Spleen (tissue), 11 donors: ENCODE measurements around the gene C2CD2. TPM values are rescaled to one million over a fixed set of nuclear protein-coding genes. Genes with fewer than 3 reads are reported as not detected.
A peak's percentile ranks its signal among the peaks of the same experiment; 100 is the strongest.

Source experiments
- DNase-seq: peaks from one replicate; pipeline ENCODE4 v3.0.0-alpha.2; 2020
- H3K27ac ChIP-seq, 8 donors: fragments of 200-600 bp; sonication (generic) in 7 of 8; 1 replicate in 4 of 8; 2 replicates in 4 of 8; pipeline versions ENCODE4 v1.5.0 to v1.8.0; 2016 to 2021; ENCODE audit warnings: inconsistent platforms in 4 of 8, mild to moderate bottlenecking in 4 of 8, moderate library complexity in 1 of 8
- H3K27me3 ChIP-seq, 7 donors: fragments of 200-600 bp; sonication (generic) in 6 of 7; replicated peaks in 1 of 7; 1 replicate in 4 of 7; 2 replicates in 3 of 7; pipeline versions ENCODE4 v1.5.0 to v1.8.0; 2016 to 2021; ENCODE audit warnings: inconsistent platforms in 3 of 7, mild to moderate bottlenecking in 1 of 7
- H3K36me3 ChIP-seq, 6 donors: fragments of 200-600 bp; sonication (generic) in 5 of 6; 1 replicate in 4 of 6; 2 replicates in 2 of 6; pipeline versions ENCODE4 v1.5.0 to v1.8.0; 2016 to 2021; ENCODE audit warnings: inconsistent platforms in 2 of 6
- H3K4me1 ChIP-seq, 6 donors: fragments of 200-600 bp; sonication (generic) in 5 of 6; 1 replicate in 3 of 6; 2 replicates in 3 of 6; pipeline versions ENCODE4 v1.5.0 to v1.8.0; 2016 to 2021; ENCODE audit warnings: inconsistent platforms in 3 of 6
- H3K4me3 ChIP-seq, 8 donors: fragments of 200-600 bp; sonication (generic) in 7 of 8; 1 replicate in 4 of 8; 2 replicates in 4 of 8; pipeline versions ENCODE4 v1.5.0 to v1.8.0; 2016 to 2021; ENCODE audit warnings: inconsistent platforms in 4 of 8, mild to moderate bottlenecking in 4 of 8, moderate library complexity in 2 of 8
- H3K9me3 ChIP-seq, 8 donors: fragments of 200-600 bp; sonication (generic) in 7 of 8; 1 replicate in 4 of 8; 2 replicates in 4 of 8; pipeline versions ENCODE4 v1.5.0 to v1.8.0; 2016 to 2021; ENCODE audit warnings: inconsistent platforms in 4 of 8
- CTCF ChIP-seq, 11 experiments: fragments of 200-600 bp in 7 of 11; fragments of 450-650 bp in 4 of 11; sonication (generic) in 4 of 11; IDR thresholded peaks in 8 of 11; conservative IDR thresholded peaks in 3 of 11; 1 replicate in 7 of 11; 2 replicates in 4 of 11; pipeline versions ENCODE4 v1.4.0 to v1.8.0; 2016 to 2021; ENCODE audit warnings: antibody characterized with exemption in 11 of 11, inconsistent platforms in 4 of 11, mild to moderate bottlenecking in 1 of 11
- POLR2A ChIP-seq, 3 donors: fragments of 450-650 bp; IDR thresholded peaks; one replicate each; pipeline ENCODE4 v1.5.1; 2017; ENCODE audit warnings: antibody characterized with exemption in 3 of 3, mild to moderate bottlenecking in 1 of 3
- POLR2AphosphoS5 ChIP-seq, 3 donors: sonication (generic); formaldehyde crosslinking; IDR thresholded peaks; one replicate each; pipeline ENCODE4 v1.5.1; 2017; ENCODE audit warnings: antibody characterized with exemption in 3 of 3
- WGBS, 5 donors: extraction: QIAGEN DNeasy Blood & Tissue Kit in 3 of 5; methylation state at CpG; one replicate each; pipeline versions ENCODE4 v1.1.5 to v1.1.7; 2013 to 2018; 5-methylcytosine and 5-hydroxymethylcytosine counted together
- intact Hi-C: fragments of 100-400 bp; cut with DNase I; formaldehyde crosslinking; loops from one replicate; pipeline ENCODE4 v1.15.0; 2023; ENCODE audit warnings: low total_unique reads
- polyA plus RNA-seq, 3 donors: library from polyadenylated mRNA; stranded (reverse); fragments of 200-250 nt; gene quantifications; one replicate each; pipeline ENCODE4 v1.2.1, GENCODE V29; 2013
- total RNA-seq, 7 donors: library from RNA; depleted of rRNA in 3 of 7; stranded (reverse); fragments of >200 nt in 3 of 7; fragmentation: NEBNext Ultra II Directional in 4 of 7; extraction: Animal tissue kit (Norgen Biotek cat#: 25700) in 4 of 7; gene quantifications; one replicate each; pipeline versions ENCODE4 v1.1.0 to v1.2.1, GENCODE V29; 2016 to 2021
- donor health status: healthy with polysubstance abuse.
- donor health status: DM: no; HTN: no; CAD: no; lungs with moderate emphysema.
- donor health status: DM: no; HTN: no; CAD: no.
- donor health status: Bipolar disorder and iron deficiency.
- donor health status: healthy.
- donor health status: DM: no; HTN: no; CAD: no.
- donor health status: DM: yes; HTN: yes; CAD: no.

Gene C2CD2
- total and polyA plus RNA-seq, 10 donors, result 12.9 to 163 (median 98.9) TPM

DNA sequence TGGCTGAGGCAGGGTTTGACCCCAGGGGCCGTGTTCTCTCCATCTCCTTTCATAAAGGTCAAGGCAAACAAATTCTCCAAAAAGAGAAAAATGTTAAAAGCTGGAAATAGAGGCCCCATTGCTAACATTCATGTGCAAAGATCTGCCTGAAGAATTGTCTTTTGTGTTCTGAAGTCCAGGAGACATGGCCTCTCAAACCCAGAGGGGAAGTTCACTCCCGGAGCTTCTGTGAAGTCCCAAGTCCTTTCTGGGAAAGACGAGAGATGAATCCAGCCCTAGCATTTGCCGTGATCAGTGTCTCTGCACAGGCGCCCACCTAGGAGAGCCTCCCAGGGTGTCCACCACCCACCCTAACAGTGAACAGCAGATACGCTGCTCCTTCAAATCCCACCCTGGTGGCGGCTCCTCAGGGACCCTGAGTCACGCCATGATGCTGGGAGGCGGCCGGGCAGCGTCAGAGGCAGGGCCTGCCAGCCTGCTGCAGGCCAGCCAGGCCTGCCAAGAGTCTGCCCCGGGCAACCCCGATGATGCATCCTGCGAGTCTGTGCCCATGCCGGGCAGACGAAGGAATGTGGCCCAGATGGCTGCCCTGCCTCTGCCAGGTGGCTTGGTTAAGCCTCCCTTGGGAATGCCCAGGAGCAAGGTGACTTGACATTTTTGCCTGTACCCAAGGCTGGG lies 5.2 kb upstream of the C2CD2 start:
- peak overlapping the region in 4 of 8 donors; percentile 52 to 81 (median 68) for H3K27ac ChIP-seq
- peaks cover 8 to 60% (median 35%) of the 10 kb centered on the region in 6 donors for H3K4me1 ChIP-seq
- intact Hi-C loops, result loop anchor here (10.0 kb wide), 1 partner anchor 46 kb away; no protein-coding TSS in a partner anchor
- peaks cover 0 to 32% (median 0%) of the 10 kb centered on the region in 7 donors for H3K27me3 ChIP-seq
- H3K9me3 ChIP-seq, result no peaks in the 10 kb centered on the region
- H3K36me3 ChIP-seq, result no peaks in the 10 kb centered on the region
- 76 to 92% (median 88%) methylated on average over 4 to 16 of the region's 16 CpGs for WGBS, 5 donors
- DNase-seq, result no peak
- no peak overlapping the region for H3K4me3 ChIP-seq
- TF ChIP-seq CTCF (IDR thresholded peaks at IDR 0.05 in 8 of 11, conservative IDR thresholded peaks at IDR 0.05 in 3 of 11) (no peak), POLR2AphosphoS5 (IDR thresholded peaks at IDR 0.05) (peak in 1 of 3 donors; percentile 61)

DNA sequence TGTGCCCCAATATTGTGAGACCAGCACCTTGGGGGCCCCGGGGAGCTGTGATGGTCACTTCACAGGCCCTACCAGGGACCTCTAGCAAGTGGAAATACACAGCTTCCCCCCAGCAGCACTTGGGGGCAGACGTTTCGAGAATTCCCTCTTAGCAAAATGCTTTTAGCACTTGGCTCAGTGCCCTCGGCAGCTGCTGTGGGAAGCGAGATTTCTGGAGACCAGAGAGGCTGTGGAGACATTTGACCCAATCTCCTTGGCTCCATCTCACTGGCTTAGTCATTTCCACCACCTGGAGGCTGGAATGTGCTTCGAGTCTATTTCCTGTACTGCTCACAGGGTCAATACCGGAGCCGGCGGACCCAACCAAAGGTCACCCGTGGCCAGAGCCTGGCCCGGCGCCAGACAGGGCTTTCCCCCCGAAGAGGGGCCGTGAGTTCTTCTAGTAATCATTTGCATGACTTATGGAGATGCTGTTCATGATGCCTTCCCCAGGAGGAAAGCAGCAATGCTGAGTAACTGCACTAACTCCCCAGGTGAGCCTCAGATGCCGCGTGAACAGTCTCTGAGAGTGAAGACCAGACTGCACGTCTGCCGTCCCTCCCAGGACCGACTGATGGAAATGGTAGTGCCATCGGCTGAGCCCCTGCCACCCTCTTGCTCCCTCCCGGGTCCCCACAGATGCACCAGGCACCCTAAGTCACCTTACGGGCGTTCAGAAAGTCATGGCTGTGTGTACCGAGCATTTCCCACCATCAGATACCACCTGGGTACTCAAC lies 4.4 kb upstream of the C2CD2 start:
- H3K27me3 ChIP-seq, result peaks cover 0 to 38% (median 4%) of the 10 kb centered on the region in 7 donors
- WGBS, 5 donors, result 51 to 77% (median 62%) methylated on average over 22 to 24 of the region's 24 CpGs
- no peak for TF ChIP-seq POLR2A (IDR thresholded peaks at IDR 0.05)
- TF ChIP-seq POLR2AphosphoS5 (IDR thresholded peaks at IDR 0.05), result peak; percentile 58 to 77 (median 71)
- peak in 5 of 11 experiments; percentile 9 to 30 (median 13) for TF ChIP-seq CTCF (IDR thresholded peaks at IDR 0.05 in 8 of 11, conservative IDR thresholded peaks at IDR 0.05 in 3 of 11)
- DNase-seq, result no peak
- H3K9me3 ChIP-seq, result no peaks in the 10 kb centered on the region
- no peak overlapping the region for H3K4me3 ChIP-seq
- no peaks in the 10 kb centered on the region for H3K36me3 ChIP-seq
- intact Hi-C loops, result loop anchor here (10.0 kb wide), 1 partner anchor 47 kb away; no protein-coding TSS in a partner anchor
- H3K27ac ChIP-seq, result peak overlapping the region in 7 of 8 donors; percentile 43 to 81 (median 66)
- H3K4me1 ChIP-seq, result peaks cover 9 to 64% (median 38%) of the 10 kb centered on the region in 6 donors

DNA sequence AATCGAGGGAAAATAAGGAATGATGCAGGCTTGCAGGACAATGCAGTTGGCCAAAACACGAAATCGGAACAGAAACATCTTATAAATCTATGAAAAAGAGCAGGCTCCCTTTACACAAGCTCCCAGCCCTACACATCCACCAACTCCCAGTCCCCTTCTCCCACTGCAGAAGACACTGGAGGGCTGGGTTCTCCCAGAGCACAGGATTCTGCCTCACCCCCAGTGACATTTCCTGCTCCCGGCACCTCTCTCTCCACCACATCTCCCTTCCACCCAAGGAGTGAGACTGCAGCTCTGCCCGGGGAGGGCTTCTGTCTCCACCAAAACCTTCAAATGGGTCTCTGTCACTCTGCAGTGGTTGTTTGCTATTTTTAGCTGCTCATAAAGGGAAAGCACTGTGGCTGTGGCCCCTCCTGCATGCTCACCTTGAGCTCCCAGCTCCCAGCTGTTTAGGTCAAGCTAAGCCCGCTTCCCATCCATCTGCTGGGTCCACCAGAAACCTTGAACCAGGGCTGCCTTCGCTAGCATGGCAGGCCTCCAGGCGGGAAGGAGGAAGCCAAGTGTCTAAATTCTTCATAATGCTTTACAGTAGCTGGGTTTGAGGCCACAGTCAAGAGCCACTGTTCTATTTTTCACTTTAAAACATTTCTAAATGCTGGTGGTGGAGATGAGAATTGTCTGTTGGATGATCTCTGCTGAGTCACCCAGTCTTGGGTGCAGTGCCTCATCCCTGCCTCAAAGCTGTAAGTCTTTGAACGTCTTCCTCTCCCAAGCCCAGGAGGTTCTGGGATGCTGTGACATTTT lies 3.3 kb upstream of the C2CD2 start:
- Histone ChIP-seq H3K9me3 (no peaks in the 10 kb centered on the region), H3K27ac (peak overlapping the region; percentile 19 to 81 (median 62)), H3K36me3 (no peaks in the 10 kb centered on the region), H3K27me3 (peaks cover 0 to 35% (median 8%) of the 10 kb centered on the region in 7 donors), H3K4me1 (peaks cover 9 to 74% (median 47%) of the 10 kb centered on the region in 6 donors), H3K4me3 (peak overlapping the region in 1 of 8 donors; percentile 19)
- TF ChIP-seq POLR2AphosphoS5 (IDR thresholded peaks at IDR 0.05) (peak; percentile 56 to 87 (median 82)), CTCF (IDR thresholded peaks at IDR 0.05 in 8 of 11, conservative IDR thresholded peaks at IDR 0.05 in 3 of 11) (no peak), POLR2A (IDR thresholded peaks at IDR 0.05) (no peak)
- 44 to 49% (median 47%) methylated on average over 9 of the region's 9 CpGs for WGBS, 5 donors
- no peak for DNase-seq
- intact Hi-C loops, result loop anchor here (10.0 kb wide), 1 partner anchor 48 kb away; no protein-coding TSS in a partner anchor
